OCI-LY1 (cell line): ENCODE measurements around the gene TTR.

ENCODE experiments used
- H2AFZ ChIP-seq: fragments of 200-600 bp; sonication (generic), shearing (Covaris generic); 2 replicates; pipeline ENCODE4 v1.6.0; 2014; ENCODE audit warnings: antibody characterized with exemption, mild to moderate bottlenecking, low read length
- H3F3A ChIP-seq: fragments of 200-600 bp; sonication (generic), shearing (Covaris generic); 2 replicates; pipeline ENCODE4 v1.6.0; 2014; ENCODE audit warnings: mild to moderate bottlenecking, antibody characterized with exemption, low read length, moderate library complexity; ENCODE audit not compliant: insufficient read depth
- H3K27ac ChIP-seq: fragments of 200-600 bp; sonication (generic); 2 replicates; pipeline ENCODE4 v1.5.1; 2014; ENCODE audit warnings: low read length, mixed run types, mild to moderate bottlenecking, low read depth; ENCODE audit not compliant: poor library complexity, severe bottlenecking
- H3K27me3 ChIP-seq: fragments of 200-600 bp; sonication (generic); 2 replicates; pipeline ENCODE4 v1.6.0; 2014; ENCODE audit warnings: antibody characterized with exemption, mild to moderate bottlenecking, low read length, moderate library complexity; ENCODE audit not compliant: insufficient read depth
- H3K36me3 ChIP-seq: fragments of 200-600 bp; sonication (generic); 2 replicates; pipeline ENCODE4 v1.6.1; 2014; ENCODE audit warnings: mild to moderate bottlenecking, antibody characterized with exemption, low read length, moderate library complexity, mixed read lengths; ENCODE audit not compliant: insufficient read depth
- H3K4me1 ChIP-seq: fragments of 200-600 bp; sonication (generic); 2 replicates; pipeline ENCODE4 v1.5.1; 2014; ENCODE audit warnings: mild to moderate bottlenecking, low read length, moderate library complexity; ENCODE audit not compliant: insufficient read depth, severe bottlenecking
- H3K4me2 ChIP-seq: fragments of 200-600 bp; sonication (generic), shearing (Covaris generic); 2 replicates; pipeline ENCODE4 v1.6.1; 2014; ENCODE audit warnings: low read length
- H3K4me3 ChIP-seq: fragments of 200-600 bp; sonication (generic); 2 replicates; pipeline ENCODE4 v1.5.1; 2014; ENCODE audit warnings: low read length, low read depth, mild to moderate bottlenecking, mixed read lengths; ENCODE audit not compliant: poor library complexity, severe bottlenecking
- H3K79me2 ChIP-seq: fragments of 200-600 bp; shearing (Covaris generic); 2 replicates; pipeline ENCODE4 v1.6.1; 2016; ENCODE audit warnings: mixed run types, low read length, mixed read lengths; ENCODE audit not compliant: insufficient read depth
- H3K9ac ChIP-seq: fragments of 200-600 bp; sonication (generic), shearing (Covaris generic); 2 replicates; pipeline ENCODE4 v1.6.1; 2014; ENCODE audit warnings: mild to moderate bottlenecking, low read length, mixed read lengths
- H3K9me2 ChIP-seq: fragments of 200-600 bp; sonication (generic), shearing (Covaris generic); 2 replicates; pipeline ENCODE4 v1.6.1; 2014; ENCODE audit warnings: low read depth, mild to moderate bottlenecking, low read length, mixed read lengths
- H3K9me3 ChIP-seq: fragments of 200-600 bp; shearing (Covaris generic); 2 replicates; pipeline ENCODE4 v1.6.1; 2014; ENCODE audit warnings: low read length, mixed read lengths
- H4K20me1 ChIP-seq: fragments of 200-600 bp; sonication (generic), shearing (Covaris generic); 2 replicates; pipeline ENCODE4 v1.6.0; 2016; ENCODE audit warnings: mild to moderate bottlenecking, low read length; ENCODE audit not compliant: insufficient read depth
- CTCF ChIP-seq: fragments of 200-600 bp; sonication (generic), shearing (Covaris generic); IDR thresholded peaks from 2 replicates; pipeline ENCODE4 v1.5.1; 2017; ENCODE audit warnings: mild to moderate bottlenecking, antibody characterized with exemption, low read length, moderate library complexity, mixed read lengths
- EZH2 ChIP-seq: fragments of 200-600 bp; sonication (generic), shearing (Covaris generic); IDR thresholded peaks from 2 replicates; pipeline ENCODE4 v1.8.0; 2017; ENCODE audit warnings: borderline replicate concordance, mixed run types, mild to moderate bottlenecking, antibody characterized with exemption, low read length, moderate library complexity, mixed read lengths

Gene TTR

GRCh38 chr18:31611511-31611910, 19.8 kb downstream of the TTR start:
- H3K9ac ChIP-seq, result no peak overlapping the region
- no peaks in the 10 kb centered on the region for H3K9me2 ChIP-seq
- H3K27ac ChIP-seq, result no peak overlapping the region
- H2AFZ ChIP-seq, result no peak overlapping the region
- no peaks in the 10 kb centered on the region for H3K4me1 ChIP-seq
- no peaks in the 10 kb centered on the region for H3K27me3 ChIP-seq
- no peak overlapping the region for H3K4me3 ChIP-seq
- no peaks in the 10 kb centered on the region for H3K9me3 ChIP-seq
- no peaks in the 10 kb centered on the region for H3K36me3 ChIP-seq
- H4K20me1 ChIP-seq, result no peaks in the 10 kb centered on the region
- H3F3A ChIP-seq, result no peaks in the 10 kb centered on the region
- TF ChIP-seq CTCF (no peak), EZH2 (no peak)
- no peak overlapping the region for H3K4me2 ChIP-seq
- no peaks in the 10 kb centered on the region for H3K79me2 ChIP-seq

- H3K27ac ChIP-seq, result no peak overlapping the region
- no peaks in the 10 kb centered on the region for H4K20me1 ChIP-seq
- H3K27me3 ChIP-seq, result no peaks in the 10 kb centered on the region
- TF ChIP-seq CTCF (no peak), EZH2 (no peak)
- H3K9me2 ChIP-seq, result no peaks in the 10 kb centered on the region
- H2AFZ ChIP-seq, result no peak overlapping the region
- no peak overlapping the region for H3K4me3 ChIP-seq
- no peaks in the 10 kb centered on the region for H3K9me3 ChIP-seq
- H3K4me2 ChIP-seq, result no peak overlapping the region
- H3K36me3 ChIP-seq, result no peaks in the 10 kb centered on the region
- H3K4me1 ChIP-seq, result no peaks in the 10 kb centered on the region
- H3F3A ChIP-seq, result no peaks in the 10 kb centered on the region
- H3K79me2 ChIP-seq, result no peaks in the 10 kb centered on the region
- no peak overlapping the region for H3K9ac ChIP-seq
Observed at GRCh38 chr18:31612124-31612523, 20.4 kb downstream of the TTR start.

- H3K4me2 ChIP-seq, result no peak overlapping the region
- H3K27me3 ChIP-seq, result no peaks in the 10 kb centered on the region
- no peaks in the 10 kb centered on the region for H3K9me2 ChIP-seq
- TF ChIP-seq CTCF (no peak), EZH2 (no peak)
- H3K27ac ChIP-seq, result no peak overlapping the region
- H2AFZ ChIP-seq, result no peak overlapping the region
- no peak overlapping the region for H3K4me3 ChIP-seq
- H3K9me3 ChIP-seq, result no peaks in the 10 kb centered on the region
- H3K9ac ChIP-seq, result no peak overlapping the region
- no peaks in the 10 kb centered on the region for H3F3A ChIP-seq
- H3K36me3 ChIP-seq, result no peaks in the 10 kb centered on the region
- no peaks in the 10 kb centered on the region for H3K79me2 ChIP-seq
- no peaks in the 10 kb centered on the region for H4K20me1 ChIP-seq
- H3K4me1 ChIP-seq, result no peaks in the 10 kb centered on the region
Observed at GRCh38 chr18:31614044-31614443, 22.4 kb downstream of the TTR start.
